GM20431 (cell line): Measurements from ENCODE around the gene RNF186.
"Not testable (repeated sequence)": the region's sequence is repeated elsewhere in the genome, so short reads cannot be mapped to it uniquely, and the experiment has no call there.

Experiments
- in situ Hi-C: fragments of 300-500 bp; cut with MseI, MboI; formaldehyde crosslinking; loops from one replicate; pipeline ENCODE4 v1.15.0; 2020; ENCODE audit warnings: low sequenced_read_pairs; ENCODE audit not compliant: unreplicated experiment

RNF186 gene

DNA sequence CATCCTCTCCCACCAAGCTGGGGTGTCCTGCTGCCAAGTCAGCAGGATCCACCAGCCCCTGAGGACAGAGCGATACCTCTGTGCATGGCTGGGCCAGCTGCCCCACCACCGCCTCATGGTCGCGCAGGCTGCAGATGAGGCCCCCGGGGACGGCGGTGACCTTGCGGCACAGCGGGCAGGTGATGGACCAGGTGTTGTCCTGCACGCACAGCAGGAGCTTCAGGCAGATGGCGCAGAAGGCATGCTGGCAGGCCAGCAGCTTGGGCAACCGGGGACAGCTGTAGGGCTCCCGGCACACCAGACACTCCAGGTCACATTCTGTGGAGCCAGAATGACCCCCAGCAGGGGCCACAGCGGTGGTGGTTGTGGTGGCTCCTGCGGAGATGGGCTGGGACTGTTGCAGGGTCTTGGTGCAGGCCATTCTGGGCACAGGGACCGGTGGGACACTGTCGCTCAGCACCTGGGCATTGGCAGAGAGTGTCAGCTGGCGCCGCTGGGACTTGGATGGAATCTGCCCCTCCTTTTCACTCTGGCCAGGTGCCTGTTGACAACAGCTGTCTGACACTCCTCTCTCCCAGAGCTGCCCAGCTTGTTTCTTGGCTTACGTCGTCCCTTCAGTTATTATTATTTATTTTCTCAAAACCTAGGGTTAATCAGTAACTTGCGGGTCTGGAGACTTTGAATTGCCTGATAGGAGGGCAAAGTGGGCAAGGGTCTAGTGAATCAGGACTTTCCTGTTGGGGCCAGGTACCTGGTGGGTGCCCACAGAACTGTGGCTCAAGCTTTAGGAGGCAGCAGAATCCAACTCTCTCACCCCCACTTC lies at the start of gene RNF186:
TSS of gene RNF186 (minus strand) at position 603 of the 823 bp plus-strand sequence. CDS start at position 421, 182 bp downstream.
- in situ Hi-C loops, result no loop called here

DNA sequence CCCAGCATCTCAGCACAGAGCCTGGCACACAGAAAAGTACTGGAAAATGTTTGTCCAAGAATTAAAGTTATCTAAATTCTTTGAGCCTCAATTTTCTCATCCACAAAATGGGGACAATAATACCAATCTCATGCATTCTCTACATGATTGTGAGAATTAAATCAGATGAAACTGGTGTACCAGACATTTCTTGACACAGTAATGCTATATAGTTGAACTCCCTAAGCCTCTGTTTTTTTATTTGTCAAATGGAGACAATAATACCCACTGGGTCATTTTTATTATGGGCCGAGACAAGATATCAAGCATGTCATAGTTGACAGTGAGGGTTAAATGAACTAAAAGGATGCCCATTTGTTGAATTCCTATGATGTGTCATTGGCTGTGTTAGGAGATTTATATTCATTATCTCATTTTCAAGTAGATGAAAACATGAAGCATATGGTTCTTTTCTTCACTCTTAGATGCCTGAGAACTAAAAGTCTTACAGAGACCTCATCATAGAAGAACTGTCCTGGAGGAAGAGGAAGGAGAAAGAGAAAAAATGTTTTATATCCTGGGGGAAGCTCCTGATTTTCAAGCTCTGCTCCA lies 49.6 kb upstream of the RNF186 start:
- in situ Hi-C loops, result no loop called here

GRCh38 chr1:19862944-19863343 lies 47.9 kb upstream of the RNF186 start:
- in situ Hi-C loops, result no loop called here

- in situ Hi-C loops, result no loop called here
Measured at GRCh38 chr1:19861842-19862530, 46.9 kb upstream of the RNF186 start.

DNA sequence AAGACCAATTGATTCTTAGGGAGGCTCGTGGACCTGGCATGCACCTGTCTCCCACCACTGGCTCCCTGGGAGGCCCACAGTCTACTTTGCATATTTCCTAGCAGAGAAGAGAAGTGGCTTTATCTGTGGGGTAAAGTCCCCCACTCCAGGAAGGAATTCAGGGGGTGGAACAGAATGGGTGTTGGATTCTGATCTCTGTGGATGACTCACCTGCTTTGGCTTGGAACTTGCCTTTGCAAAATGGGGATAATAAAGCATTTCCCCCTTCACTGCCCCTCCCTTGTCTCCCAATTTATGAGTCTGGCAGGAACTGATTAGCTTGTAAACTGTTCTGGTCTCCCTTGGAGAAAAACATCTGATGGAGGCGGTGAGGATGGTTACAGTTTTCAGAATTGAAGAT lies 46.0 kb upstream of the RNF186 start:
- in situ Hi-C loops, result no loop called here

DNA sequence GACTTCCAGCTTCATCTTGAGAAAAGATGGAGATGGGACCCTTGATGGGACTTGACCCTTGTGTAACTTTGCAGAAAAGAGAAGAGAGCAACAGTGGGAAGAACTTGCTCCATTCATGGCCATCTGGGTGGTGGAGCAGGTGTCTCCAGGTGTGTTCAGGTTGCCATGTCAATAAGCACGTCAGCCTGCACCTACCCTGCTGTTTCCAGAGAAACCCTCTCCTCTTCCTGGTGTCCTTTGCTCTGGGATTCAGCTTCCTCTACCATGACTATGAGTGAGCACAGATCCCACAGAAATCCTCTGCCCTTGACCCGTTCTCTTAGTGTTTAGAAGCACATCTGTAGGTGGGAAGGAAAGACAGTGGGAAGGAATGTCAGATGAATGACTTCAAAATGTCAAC lies 45.3 kb upstream of the RNF186 start:
- in situ Hi-C loops, result no loop called here

GRCh38 chr1:19859876-19860275 lies 44.8 kb upstream of the RNF186 start:
- in situ Hi-C loops, result no loop called here

DNA sequence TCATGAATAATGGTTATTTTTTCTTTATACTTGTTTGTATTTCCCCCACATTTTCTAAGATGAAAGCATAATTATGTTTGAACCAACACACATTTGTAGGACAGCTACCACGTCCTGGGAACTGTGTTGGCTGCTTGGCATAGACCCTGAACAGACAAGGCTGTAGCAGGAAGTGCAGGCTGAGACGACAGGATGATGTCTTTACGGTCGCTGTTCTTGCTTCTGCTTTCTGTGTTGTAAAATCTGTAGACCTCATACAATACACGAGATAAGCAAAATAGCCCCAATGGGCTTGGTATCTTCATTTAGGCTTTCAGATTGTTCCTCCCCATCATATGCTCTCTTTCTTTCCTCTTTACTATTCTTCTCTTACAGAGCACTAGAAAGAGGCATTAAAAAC lies 43.8 kb upstream of the RNF186 start:
- in situ Hi-C loops, result no loop called here

- in situ Hi-C loops, result no loop called here
Measured at GRCh38 chr1:19854866-19855265, 39.8 kb upstream of the RNF186 start.

- in situ Hi-C loops, result no loop called here
Measured at GRCh38 chr1:19852036-19852435, 37.0 kb upstream of the RNF186 start.

DNA sequence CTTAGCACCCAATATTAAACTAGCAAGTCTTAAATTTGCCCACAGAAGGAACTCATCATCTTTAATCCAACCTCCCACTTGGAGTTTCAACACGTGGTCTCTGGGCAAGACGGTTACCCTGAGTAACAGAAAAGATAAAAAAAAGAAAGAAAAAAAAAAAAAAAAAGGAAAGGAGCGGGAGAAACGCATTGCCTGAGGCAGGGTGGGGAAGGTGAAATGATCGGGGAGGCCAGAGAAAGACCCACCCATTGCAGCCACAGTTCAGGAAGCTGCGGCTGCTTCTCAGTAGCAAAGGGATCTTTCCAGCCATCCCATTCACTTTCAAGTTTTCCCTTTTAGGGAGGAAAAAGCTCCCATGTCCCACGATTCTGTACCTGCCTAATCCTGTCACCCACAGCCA lies 35.1 kb upstream of the RNF186 start:
- in situ Hi-C loops, result no loop called here

DNA sequence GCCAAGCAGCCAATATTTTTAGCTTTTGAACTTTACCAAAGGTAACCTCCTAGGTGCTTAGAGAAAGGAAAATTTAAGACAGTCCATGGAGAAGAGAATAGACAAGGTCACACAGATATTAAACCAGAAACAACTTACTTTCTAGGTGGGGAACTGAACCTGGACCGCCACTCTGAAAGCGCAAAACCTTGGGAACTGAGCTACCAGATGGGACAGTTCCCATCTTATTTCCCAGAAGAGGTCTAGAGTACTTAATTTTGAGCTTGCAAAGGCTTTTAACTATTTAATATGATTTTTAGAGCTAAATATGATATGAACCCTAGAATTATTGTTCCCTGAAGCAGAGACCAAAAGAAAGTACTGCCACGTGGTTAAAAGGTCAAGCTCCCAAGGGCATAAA lies 34.2 kb upstream of the RNF186 start:
- in situ Hi-C loops, result not testable (repeated sequence)

DNA sequence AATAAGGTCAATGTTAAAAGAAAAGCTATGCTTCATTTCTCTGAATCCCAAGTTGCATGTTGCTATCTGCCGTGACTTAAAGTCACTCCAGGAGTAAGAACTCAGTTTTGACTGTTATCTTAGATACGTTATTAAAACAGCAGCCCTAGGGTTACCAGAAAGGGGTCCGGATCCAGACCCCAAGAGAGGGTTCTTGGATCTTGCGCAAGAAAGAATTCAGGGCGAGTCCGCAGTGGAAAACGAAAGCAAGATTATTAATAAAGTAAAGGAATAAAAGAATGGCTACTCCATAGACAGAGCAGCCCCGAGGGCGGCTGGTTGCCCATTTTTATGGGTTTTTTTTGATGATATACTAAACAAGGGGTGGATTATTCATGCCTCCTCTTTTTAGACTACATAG lies 32.3 kb upstream of the RNF186 start:
- in situ Hi-C loops, result not testable (repeated sequence)

DNA sequence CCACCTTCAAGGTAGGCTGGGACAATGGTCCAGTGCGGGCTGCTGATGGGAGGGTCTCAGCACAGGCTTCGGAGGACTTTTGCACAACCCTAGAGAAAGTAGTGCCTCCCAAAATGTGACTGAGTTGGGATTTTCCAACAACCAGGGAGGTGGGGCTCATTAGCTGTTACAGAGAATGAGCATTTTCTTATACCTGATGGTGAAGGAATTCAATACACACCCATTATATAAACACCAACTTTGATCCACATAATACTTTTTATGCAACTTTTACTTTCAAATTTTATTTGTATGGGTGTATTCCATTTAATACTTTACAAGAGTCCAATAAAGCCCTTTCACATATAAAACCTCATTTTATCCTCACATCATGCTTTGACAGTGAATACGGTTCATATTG lies 31.3 kb upstream of the RNF186 start:
- in situ Hi-C loops, result no loop called here

DNA sequence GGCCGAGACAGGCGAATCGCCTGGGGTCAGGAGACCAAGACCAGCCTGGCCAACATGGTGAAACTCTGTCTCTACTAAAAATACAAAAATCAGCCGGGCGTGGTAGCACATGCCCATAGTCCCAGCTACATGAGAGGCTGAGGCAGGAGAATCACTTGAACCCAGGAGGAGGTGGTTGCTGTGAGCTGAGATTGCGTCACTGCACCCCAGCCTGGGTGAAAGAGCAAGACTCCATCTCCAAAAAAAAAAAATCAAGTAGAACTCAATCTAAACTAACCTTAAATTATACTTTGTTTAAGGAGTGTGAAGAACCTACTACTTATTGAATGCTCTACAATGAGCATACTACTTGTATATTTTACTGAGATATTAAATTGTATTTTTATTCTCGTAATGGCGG lies 30.5 kb upstream of the RNF186 start:
- in situ Hi-C loops, result no loop called here

GRCh38 chr1:19844731-19845495 lies 29.8 kb upstream of the RNF186 start:
- in situ Hi-C loops, result no loop called here

DNA sequence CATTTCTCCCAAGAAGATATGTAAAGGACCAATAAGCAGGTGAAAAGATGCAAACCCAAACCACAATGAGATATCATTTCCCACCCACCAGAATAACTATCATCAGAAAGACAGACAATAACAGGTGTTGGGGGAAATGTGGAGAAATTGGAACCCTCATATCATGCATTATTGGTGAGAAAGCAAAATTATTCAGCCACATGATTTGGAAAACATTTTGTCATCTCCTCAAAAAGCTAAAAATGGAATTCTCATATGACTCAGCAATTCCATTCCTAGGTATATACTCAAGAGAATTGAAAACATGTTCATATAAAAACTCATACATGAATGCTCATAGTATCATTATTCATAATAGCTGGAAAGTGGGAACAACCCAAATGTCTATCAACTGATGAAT lies 25.1 kb upstream of the RNF186 start:
- in situ Hi-C loops, result no loop called here

- in situ Hi-C loops, result no loop called here
Measured at GRCh38 chr1:19837866-19838265, 22.8 kb upstream of the RNF186 start.

- in situ Hi-C loops, result no loop called here
Measured at GRCh38 chr1:19835578-19835977, 20.5 kb upstream of the RNF186 start.

- in situ Hi-C loops, result no loop called here
Measured at GRCh38 chr1:19831441-19831840, 16.4 kb upstream of the RNF186 start.

DNA sequence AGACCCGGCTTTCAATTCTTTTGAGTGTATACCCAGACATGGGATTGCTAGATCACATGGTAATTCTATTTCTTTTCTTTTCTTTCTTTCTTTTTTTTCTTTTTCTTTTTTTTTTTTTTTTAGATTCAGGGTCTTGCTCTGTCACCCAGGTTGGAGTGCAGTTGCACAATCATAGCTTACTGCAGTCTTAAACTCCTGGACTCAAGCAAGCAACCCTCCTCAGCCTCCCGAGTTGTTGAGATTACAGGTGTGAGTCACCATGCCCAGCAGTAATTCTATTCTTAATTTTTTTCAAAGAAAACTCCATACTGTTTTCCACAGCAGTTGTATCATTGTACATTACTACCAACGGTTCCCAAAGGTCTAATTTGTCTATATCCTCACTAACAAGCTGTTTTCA lies 13.5 kb upstream of the RNF186 start:
- in situ Hi-C loops, result no loop called here
